HL-60/S4 treated with retinoic acid at 250 ng/mL for 4 days and 3 days (cell line): ENCODE data around the gene USP49.
"Not testable (repeated sequence)": the region's sequence is repeated elsewhere in the genome, so short reads cannot be mapped to it uniquely, and the experiment has no call there.

Source experiments
- in situ Hi-C: fragments of 300-500 bp; cut with MboI; formaldehyde crosslinking; loops from 2 replicates; pipeline ENCODE4 v1.7.0; 2022; ENCODE audit warnings: low sequenced_read_pairs

Gene USP49

GRCh38 chr6:41784581-41785171, 110.5 kb downstream of the USP49 start:
- in situ Hi-C loops = loop anchor here (10.0 kb wide), 1 partner anchor 260 kb away; no protein-coding TSS in a partner anchor

- in situ Hi-C loops = loop anchor here (10.0 kb wide), 1 partner anchor 262 kb away; no protein-coding TSS in a partner anchor
Observed at GRCh38 chr6:41783106-41783780, 111.9 kb downstream of the USP49 start.

- in situ Hi-C loops = loop anchor here (10.0 kb wide), 1 partner anchor 263 kb away; no protein-coding TSS in a partner anchor
Observed at GRCh38 chr6:41781366-41781730, 113.8 kb downstream of the USP49 start.

- in situ Hi-C loops = loop anchor here (10.0 kb wide), 1 partner anchor 264 kb away; no protein-coding TSS in a partner anchor
Observed at GRCh38 chr6:41780551-41781365, 114.4 kb downstream of the USP49 start, which contains the start of gene PRICKLE4. Gene PRICKLE4 (plus strand): TSS chr6:41780782. CDS start chr6:41783474, 2,692 bp downstream.

GRCh38 chr6:41779788-41780550, 115.2 kb downstream of the USP49 start, which contains the start of gene FRS3:
Gene FRS3 (minus strand): TSS chr6:41779900. CDS start chr6:41776987, 2,913 bp downstream.
- in situ Hi-C loops = loop anchor here (10.0 kb wide), 1 partner anchor 265 kb away; no protein-coding TSS in a partner anchor

- in situ Hi-C loops = no loop called here
Observed at GRCh38 chr6:41779336-41779735, 115.8 kb downstream of the USP49 start.

- in situ Hi-C loops = no loop called here
Observed at GRCh38 chr6:41778895-41779294, 116.3 kb downstream of the USP49 start.

GRCh38 chr6:41777551-41778285, 117.5 kb downstream of the USP49 start:
- in situ Hi-C loops = no loop called here

- in situ Hi-C loops = no loop called here
Observed at GRCh38 chr6:41775293-41775882, 119.8 kb downstream of the USP49 start.

- in situ Hi-C loops = no loop called here
Observed at GRCh38 chr6:41774841-41775240, 120.3 kb downstream of the USP49 start.

- in situ Hi-C loops = no loop called here
Observed at GRCh38 chr6:41771058-41771983, 123.9 kb downstream of the USP49 start.

- in situ Hi-C loops = no loop called here
Observed at GRCh38 chr6:41770381-41771057, 124.7 kb downstream of the USP49 start.

- in situ Hi-C loops = no loop called here
Observed at GRCh38 chr6:41769376-41769775, 125.8 kb downstream of the USP49 start.

GRCh38 chr6:41768545-41769308, 126.4 kb downstream of the USP49 start:
- in situ Hi-C loops = no loop called here

- in situ Hi-C loops = no loop called here
Observed at GRCh38 chr6:41767112-41767833, 127.9 kb downstream of the USP49 start.

GRCh38 chr6:41766043-41766664, 129.0 kb downstream of the USP49 start:
- in situ Hi-C loops = not testable (repeated sequence)
